ENCODE data around the gene CEMIP2. TPM values are rescaled to one million over a fixed set of nuclear protein-coding genes. Genes with fewer than 3 reads are reported as not detected.

CEMIP2 gene
- polyA plus RNA-seq, 3 donors = 11.6 to 58.7 (median 21.4) TPM

- intact Hi-C loops (cut with micrococcal nuclease) = no loop called here
- H3K36me3 Mint-ChIP-seq = no peaks in the 10 kb centered on the region
- WGBS (ENCODE audit: insufficient coverage) = no CpG with 5 or more reads among the region's 3 CpGs
- Histone ChIP-seq H4K20me1 (ENCODE audit: insufficient read depth, low read length) (no peaks in the 10 kb centered on the region), H3K4me3 (replicated peaks in 1 of 3; ENCODE audit: low read depth in 2 of 3, low read length in 3 of 3) (no peak overlapping the region), H3K4me1 (ENCODE audit: control insufficient read depth in 1 of 2, insufficient read depth in 2 of 2, low read length in 2 of 2) (no peaks in the 10 kb centered on the region), H3K9ac (ENCODE audit: insufficient read depth, low read length, poor library complexity, severe bottlenecking) (no peak overlapping the region), H3K4me2 (replicated peaks; ENCODE audit: extremely low read depth, low read length, poor library complexity, severe bottlenecking) (no peak overlapping the region), H3K27ac (ENCODE audit: low read depth in 1 of 2, low read length in 2 of 2) (no peak overlapping the region), H3K27me3 (ENCODE audit: control insufficient read depth in 2 of 2, insufficient read depth in 2 of 2, low read length in 2 of 2) (no peaks in the 10 kb centered on the region), H2AFZ (ENCODE audit: insufficient read depth, low read depth, low read length, poor library complexity, severe bottlenecking) (no peak overlapping the region), H3K79me2 (ENCODE audit: insufficient read depth, low read length) (no peaks in the 10 kb centered on the region), H3K9me3 (replicated peaks in 1 of 2; ENCODE audit: control insufficient read depth in 1 of 2, insufficient read depth in 1 of 2, low read length in 2 of 2) (no peaks in the 10 kb centered on the region), H3K36me3 (replicated peaks in 1 of 2; ENCODE audit: control insufficient read depth in 1 of 2, insufficient read depth in 2 of 2, low read length in 2 of 2) (no peaks in the 10 kb centered on the region)
- peaks cover 0 to 3% (median 2%) of the 10 kb centered on the region in 3 donors for H3K27me3 Mint-ChIP-seq (ENCODE audit: low read depth in 3 of 3)
- H3K4me3 Mint-ChIP-seq = no peak overlapping the region
- H3K27ac Mint-ChIP-seq = no peak overlapping the region
- H3K9me3 Mint-ChIP-seq = peaks cover 0 to 7% (median 0%) of the 10 kb centered on the region in 7 donors
- H3K4me1 Mint-ChIP-seq = peaks cover 7% of the 10 kb centered on the region
- DNase-seq = no peak
- TF ChIP-seq CTCF (IDR thresholded peaks at IDR 0.05) = no peak
Measured at GRCh38 chr9:71669284-71669995, 98.9 kb downstream of the CEMIP2 start.

- H3K27me3 ChIP-seq (ENCODE audit: control insufficient read depth in 2 of 2, insufficient read depth in 2 of 2, low read length in 2 of 2) = no peaks in the 10 kb centered on the region
- Mint-ChIP-seq H3K27ac (peak overlapping the region in 1 of 7 donors; percentile 5), H3K27me3 (ENCODE audit: low read depth in 3 of 3) (peaks cover 0 to 3% (median 2%) of the 10 kb centered on the region in 3 donors), H3K9me3 (peaks cover 0 to 7% (median 0%) of the 10 kb centered on the region in 7 donors), H3K4me1 (peaks cover 7% of the 10 kb centered on the region), H3K36me3 (no peaks in the 10 kb centered on the region), H3K4me3 (no peak overlapping the region)
- intact Hi-C loops (cut with micrococcal nuclease) = no loop called here
- H3K4me1 ChIP-seq (ENCODE audit: control insufficient read depth in 1 of 2, insufficient read depth in 2 of 2, low read length in 2 of 2) = no peaks in the 10 kb centered on the region
- no peak overlapping the region for H2AFZ ChIP-seq (ENCODE audit: insufficient read depth, low read depth, low read length, poor library complexity, severe bottlenecking)
- H3K9ac ChIP-seq (ENCODE audit: insufficient read depth, low read length, poor library complexity, severe bottlenecking) = no peak overlapping the region
- no peak overlapping the region for H3K4me3 ChIP-seq (replicated peaks in 1 of 3; ENCODE audit: low read depth in 2 of 3, low read length in 3 of 3)
- no peak for TF ChIP-seq CTCF (IDR thresholded peaks at IDR 0.05)
- WGBS (ENCODE audit: insufficient coverage) = no CpG with 5 or more reads among the region's 2 CpGs
- H3K4me2 ChIP-seq (replicated peaks; ENCODE audit: extremely low read depth, low read length, poor library complexity, severe bottlenecking) = no peak overlapping the region
- no peaks in the 10 kb centered on the region for H3K79me2 ChIP-seq (ENCODE audit: insufficient read depth, low read length)
- no peaks in the 10 kb centered on the region for H4K20me1 ChIP-seq (ENCODE audit: insufficient read depth, low read length)
- no peak for DNase-seq
- no peak overlapping the region for H3K27ac ChIP-seq (ENCODE audit: low read depth in 1 of 2, low read length in 2 of 2)
- H3K9me3 ChIP-seq (replicated peaks in 1 of 2; ENCODE audit: control insufficient read depth in 1 of 2, insufficient read depth in 1 of 2, low read length in 2 of 2) = no peaks in the 10 kb centered on the region
- no peaks in the 10 kb centered on the region for H3K36me3 ChIP-seq (replicated peaks in 1 of 2; ENCODE audit: control insufficient read depth in 1 of 2, insufficient read depth in 2 of 2, low read length in 2 of 2)
Measured at GRCh38 chr9:71668717-71669116, 99.6 kb downstream of the CEMIP2 start.
